ENCODE measurements around the gene PLXNB2.

DNA sequence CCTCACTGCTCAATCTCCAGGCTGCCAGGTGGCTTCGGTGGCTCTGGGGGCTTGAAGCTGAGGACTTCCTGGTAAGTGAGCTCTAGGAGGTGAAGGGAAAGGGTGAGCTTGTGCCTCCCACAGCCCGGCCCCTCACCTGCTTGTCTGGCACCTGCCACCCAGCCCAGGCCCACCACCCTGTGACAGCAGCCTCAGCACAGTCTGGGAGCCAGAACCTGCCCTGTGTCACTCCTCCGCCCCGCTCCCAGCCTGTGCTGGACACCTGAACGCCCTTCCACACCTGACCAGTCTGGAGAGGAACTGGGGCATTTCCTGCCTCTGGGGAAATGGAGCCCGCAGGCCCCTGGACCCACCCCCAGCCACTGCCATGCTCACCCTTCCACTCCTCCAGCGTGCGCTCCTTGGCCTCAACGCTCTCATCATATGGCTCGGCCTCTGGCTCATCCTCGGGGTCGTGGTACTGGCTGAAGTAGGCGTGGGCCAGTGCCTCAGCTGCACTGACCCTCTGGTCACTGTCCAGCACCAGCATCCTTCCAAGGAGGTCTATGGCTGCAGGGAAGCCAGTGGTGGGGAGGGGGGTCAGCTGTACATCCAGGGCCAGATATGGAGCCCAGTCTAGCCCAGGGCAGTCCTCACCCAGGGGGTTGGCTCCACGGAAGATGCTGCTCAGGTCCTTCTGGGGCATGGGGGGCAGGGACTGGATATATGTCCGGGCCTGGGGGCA lies 42.3 kb downstream of the PLXNB2 start:
- TF ChIP-seq CTCF (IDR thresholded peaks at IDR 0.05) (no peak), POLR2A (IDR thresholded peaks at IDR 0.05) (no peak)

Measured in heart left ventricle (tissue), 13 donors.